Measurements from ENCODE around the gene PLXNB1.

GRCh38 chr3:48427630-48427962 lies 2.3 kb downstream of the PLXNB1 start:
- no peak for TF ChIP-seq GABPB1 (CRISPR knock-in tag; IDR thresholded peaks at IDR 0.05)
- TF ChIP-seq NCOA5 (CRISPR knock-in tag; IDR thresholded peaks at IDR 0.05), result no peak
- TF ChIP-seq PATZ1 (CRISPR knock-in tag; IDR thresholded peaks at IDR 0.05), result no peak
- no peak for TF ChIP-seq DR1 (CRISPR knock-in tag; IDR thresholded peaks at IDR 0.05)
- no peak for TF ChIP-seq POLR2A (IDR thresholded peaks at IDR 0.05; ENCODE audit: insufficient read depth in 1 of 2, low read depth in 2 of 2, low read length in 2 of 2)
- TF ChIP-seq NR2C2 (CRISPR knock-in tag; IDR thresholded peaks at IDR 0.05; ENCODE audit: borderline replicate concordance), result no peak

All from HepG2 (cell line).